Measurements from ENCODE around the gene PMM1.
"Not testable (repeated sequence)": the region's sequence is repeated elsewhere in the genome, so short reads cannot be mapped to it uniquely, and the experiment has no call there.

DNA sequence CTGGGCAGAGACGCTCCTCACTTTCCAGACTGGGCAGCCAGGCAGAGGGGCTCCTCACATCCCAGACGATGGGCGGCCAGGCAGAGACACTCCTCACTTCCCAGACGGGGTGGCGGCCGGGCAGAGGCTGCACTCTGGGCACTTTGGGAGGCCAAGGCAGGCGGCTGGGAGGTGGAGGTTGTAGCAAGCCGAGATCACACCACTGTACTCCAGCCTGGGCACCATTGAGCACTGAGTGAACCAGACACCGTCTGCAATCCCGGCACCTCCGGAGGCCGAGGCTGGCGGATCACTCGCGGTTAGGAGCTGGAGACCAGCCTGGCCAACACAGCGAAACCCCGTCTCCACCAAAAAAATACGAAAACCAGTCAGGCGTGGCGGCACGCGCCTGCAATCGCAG is 42.0 kb upstream of the PMM1 start:
- TF ChIP-seq, protein P1, sequence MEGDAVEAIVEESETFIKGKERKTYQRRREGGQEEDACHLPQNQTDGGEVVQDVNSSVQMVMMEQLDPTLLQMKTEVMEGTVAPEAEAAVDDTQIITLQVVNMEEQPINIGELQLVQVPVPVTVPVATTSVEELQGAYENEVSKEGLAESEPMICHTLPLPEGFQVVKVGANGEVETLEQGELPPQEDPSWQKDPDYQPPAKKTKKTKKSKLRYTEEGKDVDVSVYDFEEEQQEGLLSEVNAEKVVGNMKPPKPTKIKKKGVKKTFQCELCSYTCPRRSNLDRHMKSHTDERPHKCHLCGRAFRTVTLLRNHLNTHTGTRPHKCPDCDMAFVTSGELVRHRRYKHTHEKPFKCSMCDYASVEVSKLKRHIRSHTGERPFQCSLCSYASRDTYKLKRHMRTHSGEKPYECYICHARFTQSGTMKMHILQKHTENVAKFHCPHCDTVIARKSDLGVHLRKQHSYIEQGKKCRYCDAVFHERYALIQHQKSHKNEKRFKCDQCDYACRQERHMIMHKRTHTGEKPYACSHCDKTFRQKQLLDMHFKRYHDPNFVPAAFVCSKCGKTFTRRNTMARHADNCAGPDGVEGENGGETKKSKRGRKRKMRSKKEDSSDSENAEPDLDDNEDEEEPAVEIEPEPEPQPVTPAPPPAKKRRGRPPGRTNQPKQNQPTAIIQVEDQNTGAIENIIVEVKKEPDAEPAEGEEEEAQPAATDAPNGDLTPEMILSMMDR (IDR thresholded peaks at IDR 0.05; ENCODE audit: insufficient read depth, low read length, poor library complexity, severe bottlenecking) = not testable (repeated sequence)
- TF ChIP-seq EZH2phosphoT487 (conservative IDR thresholded peaks at IDR 0.05; ENCODE audit: low read length) = not testable (repeated sequence)

Data from SU-DHL-6 (cell line).